HFFc6 (cell line): ENCODE results near the gene ADARB1. TPM values are rescaled to one million over a fixed set of nuclear protein-coding genes. Genes with fewer than 3 reads are reported as not detected.

ENCODE experiments used
- DNase-seq: peaks from one replicate; pipeline ENCODE4 v3.0.0-alpha.2; 2018
- H3K27ac Mint-ChIP-seq: 2 replicates; pipeline ENCODE4 v1.8.0; 2020; ENCODE audit warnings: mild to moderate bottlenecking, mixed read lengths
- H3K27me3 Mint-ChIP-seq: 2 replicates; pipeline ENCODE4 v1.8.0; 2021; ENCODE audit warnings: mild to moderate bottlenecking, moderate library complexity, mixed read lengths; ENCODE audit not compliant: insufficient read depth
- H3K36me3 Mint-ChIP-seq: 2 replicates; pipeline ENCODE4 v1.8.0; 2021; ENCODE audit warnings: low read depth, mixed read lengths
- H3K4me1 Mint-ChIP-seq: 2 replicates; pipeline ENCODE4 v1.8.0; 2020; ENCODE audit warnings: low read depth, mixed read lengths
- H3K4me3 Mint-ChIP-seq: 2 replicates; pipeline ENCODE4 v1.8.0; 2020; ENCODE audit warnings: mild to moderate bottlenecking, moderate library complexity, mixed read lengths
- H3K9me3 Mint-ChIP-seq: 2 replicates; pipeline ENCODE4 v1.8.0; 2020; ENCODE audit warnings: mild to moderate bottlenecking, mixed read lengths
- CTCF ChIP-seq: fragments of 200-600 bp; sonication (generic); IDR thresholded peaks from 2 replicates; pipeline ENCODE4 v1.5.0; 2021; ENCODE audit warnings: antibody characterized with exemption, mild to moderate bottlenecking
- total RNA-seq, 6 experiments: library from RNA; stranded (reverse); fragmentation: NEBNext Ultra II Directional; extraction: Animal tissue kit (Norgen Biotek cat#: 25700); gene quantifications; 2 replicates in 1 of 6; 3 replicates in 5 of 6; pipeline ENCODE4 v1.2.3, GENCODE V29; 2021

The ADARB1 gene
- total RNA-seq, 6 experiments from 2014 or later = 1.7 to 3.2 (median 2.2) TPM

GRCh38 chr21:45166931-45167330 is 92.6 kb downstream of the ADARB1 start:
- Mint-ChIP-seq H3K9me3 (no peaks in the 10 kb centered on the region), H3K4me3 (no peak overlapping the region), H3K36me3 (no peaks in the 10 kb centered on the region), H3K4me1 (peaks cover 13% of the 10 kb centered on the region), H3K27me3 (peaks cover 14% of the 10 kb centered on the region), H3K27ac (no peak overlapping the region)
- TF ChIP-seq CTCF = no peak
- no peak for DNase-seq

GRCh38 chr21:45167796-45168222 is 93.4 kb downstream of the ADARB1 start:
- Mint-ChIP-seq H3K36me3 (no peaks in the 10 kb centered on the region), H3K27me3 (peaks cover 16% of the 10 kb centered on the region), H3K9me3 (no peaks in the 10 kb centered on the region), H3K27ac (no peak overlapping the region; the same call in 1 of the 2 replicates), H3K4me3 (no peak overlapping the region), H3K4me1 (peaks cover 13% of the 10 kb centered on the region)
- DNase-seq = peak; percentile 5
- TF ChIP-seq CTCF = no peak

- H3K27ac Mint-ChIP-seq = no peak overlapping the region
- H3K36me3 Mint-ChIP-seq = no peaks in the 10 kb centered on the region
- H3K4me3 Mint-ChIP-seq = no peak overlapping the region
- no peaks in the 10 kb centered on the region for H3K9me3 Mint-ChIP-seq
- no peak for TF ChIP-seq CTCF
- H3K4me1 Mint-ChIP-seq = peaks cover 13% of the 10 kb centered on the region
- no peak for DNase-seq
- peaks cover 16% of the 10 kb centered on the region for H3K27me3 Mint-ChIP-seq
Measured at GRCh38 chr21:45168522-45168921, 94.1 kb downstream of the ADARB1 start.

- TF ChIP-seq CTCF = no peak
- H3K9me3 Mint-ChIP-seq = no peaks in the 10 kb centered on the region
- no peak for DNase-seq
- H3K4me3 Mint-ChIP-seq = no peak overlapping the region
- no peaks in the 10 kb centered on the region for H3K36me3 Mint-ChIP-seq
- H3K27me3 Mint-ChIP-seq = peaks cover 16% of the 10 kb centered on the region
- peaks cover 13% of the 10 kb centered on the region for H3K4me1 Mint-ChIP-seq
- no peak overlapping the region for H3K27ac Mint-ChIP-seq
Measured at GRCh38 chr21:45169001-45169400, 94.6 kb downstream of the ADARB1 start.

- DNase-seq = no peak
- H3K36me3 Mint-ChIP-seq = no peaks in the 10 kb centered on the region
- no peaks in the 10 kb centered on the region for H3K9me3 Mint-ChIP-seq
- no peak overlapping the region for H3K4me3 Mint-ChIP-seq
- no peak for TF ChIP-seq CTCF
- H3K27me3 Mint-ChIP-seq = peaks cover 16% of the 10 kb centered on the region
- peaks cover 13% of the 10 kb centered on the region for H3K4me1 Mint-ChIP-seq
- H3K27ac Mint-ChIP-seq = no peak overlapping the region
Measured at GRCh38 chr21:45169682-45170081, 95.3 kb downstream of the ADARB1 start.

- H3K4me1 Mint-ChIP-seq = peaks cover 13% of the 10 kb centered on the region
Measured at GRCh38 chr21:45170987-45171386, 96.6 kb downstream of the ADARB1 start.

More at GRCh38 chr21:45170987-45171386, 96.6 kb downstream of the ADARB1 start:
- Mint-ChIP-seq H3K4me3 (no peak overlapping the region), H3K36me3 (peaks cover under 1% of the 10 kb centered on the region; the same call in 1 of the 2 replicates), H3K27me3 (peaks cover 15% of the 10 kb centered on the region), H3K27ac (no peak overlapping the region), H3K9me3 (no peaks in the 10 kb centered on the region)
- TF ChIP-seq CTCF = no peak
- no peak for DNase-seq
